GM18502 (cell line): Measurements from ENCODE around the gene RFC1.
A peak's percentile ranks its signal among the peaks of the same experiment; 100 is the strongest.
"Not testable (repeated sequence)": the region's sequence is repeated elsewhere in the genome, so short reads cannot be mapped to it uniquely, and the experiment has no call there.

Experiments
- ATAC-seq: cut with Tn5 transposase; IDR thresholded peaks from one replicate; pipeline ENCODE4 v1.9.1; 2021; ENCODE audit warnings: mild to moderate bottlenecking; ENCODE audit not compliant: unreplicated experiment, poor library complexity

Gene RFC1

GRCh38 chr4:39365830-39366771 is at the start of gene RFC1:
TSS of gene RFC1 (minus strand) at chr4:39366362. CDS start at chr4:39366241, 121 bp downstream.
- peak; percentile 73 for ATAC-seq

GRCh38 chr4:39415678-39416283 is 49.6 kb upstream of the RFC1 start:
- ATAC-seq, result no peak

GRCh38 chr4:39411561-39411960 is 45.4 kb upstream of the RFC1 start:
- not testable (repeated sequence) for ATAC-seq

GRCh38 chr4:39410415-39410814 is 44.3 kb upstream of the RFC1 start:
- ATAC-seq, result no peak

GRCh38 chr4:39407584-39407885 is 41.4 kb upstream of the RFC1 start:
- no peak for ATAC-seq

- ATAC-seq, result no peak
Observed at GRCh38 chr4:39406763-39407583, 40.8 kb upstream of the RFC1 start, which contains the start of gene KLB. TSS of gene KLB (plus strand) at chr4:39406930. CDS start at chr4:39406950, 20 bp downstream.

GRCh38 chr4:39401640-39402039 is 35.5 kb upstream of the RFC1 start:
- ATAC-seq, result not testable (repeated sequence)

GRCh38 chr4:39394706-39395105 is 28.5 kb upstream of the RFC1 start:
- ATAC-seq, result no peak

- no peak for ATAC-seq
Observed at GRCh38 chr4:39390603-39391002, 24.4 kb upstream of the RFC1 start.

- no peak for ATAC-seq
Observed at GRCh38 chr4:39384563-39384962, 18.4 kb upstream of the RFC1 start.

GRCh38 chr4:39383690-39384089 is 17.5 kb upstream of the RFC1 start:
- no peak for ATAC-seq

- ATAC-seq, result no peak
Observed at GRCh38 chr4:39375478-39375877, 9.3 kb upstream of the RFC1 start.

GRCh38 chr4:39371209-39371608 is 5.0 kb upstream of the RFC1 start:
- not testable (repeated sequence) for ATAC-seq

GRCh38 chr4:39369301-39369700 is 3.1 kb upstream of the RFC1 start:
- no peak for ATAC-seq

GRCh38 chr4:39367166-39367565 is 1.0 kb upstream of the RFC1 start:
- ATAC-seq, result no peak

- ATAC-seq, result no peak
Observed at GRCh38 chr4:39365360-39365759, 802 bp downstream of the RFC1 start.

GRCh38 chr4:39363773-39364393 is 2.3 kb downstream of the RFC1 start:
- ATAC-seq, result no peak

- no peak for ATAC-seq
Observed at GRCh38 chr4:39362827-39363226, 3.3 kb downstream of the RFC1 start.

- ATAC-seq, result not testable (repeated sequence)
Observed at GRCh38 chr4:39360611-39361010, 5.6 kb downstream of the RFC1 start.

GRCh38 chr4:39357002-39357401 is 9.2 kb downstream of the RFC1 start:
- ATAC-seq, result no peak

GRCh38 chr4:39354254-39354552 is 12.0 kb downstream of the RFC1 start:
- ATAC-seq, result no peak
